OCI-LY3 (cell line): ENCODE results near the gene MPDU1.

Experiments used
- H2AFZ ChIP-seq: fragments of 200-600, 300-600 bp; shearing (Covaris generic); 2 replicates; pipeline ENCODE4 v1.6.0; 2014; ENCODE audit warnings: antibody characterized with exemption, low read depth, low read length
- H3K27ac ChIP-seq: fragments of 200-600, 300-600 bp; sonication (generic); 2 replicates; pipeline ENCODE4 v1.5.1; 2014; ENCODE audit warnings: mild to moderate bottlenecking, low read length, moderate library complexity, mixed read lengths
- H3K27me3 ChIP-seq: fragments of 200-600, 300-600 bp; sonication (generic); 2 replicates; pipeline ENCODE4 v1.6.1; 2014; ENCODE audit warnings: low read depth, low read length, mixed read lengths
- H3K36me3 ChIP-seq: fragments of 200-600, 300-600 bp; sonication (generic); replicated peaks from 2 replicates; pipeline ENCODE3; 2014; ENCODE audit warnings: low read depth, low read length, mixed read lengths
- H3K4me1 ChIP-seq: fragments of 300-600, 200-600 bp; sonication (generic); 2 replicates; pipeline ENCODE4 v1.6.1; 2014; ENCODE audit warnings: low read length, mixed read lengths
- H3K4me2 ChIP-seq: fragments of 200-600, 300-600 bp; sonication (generic); 2 replicates; pipeline ENCODE4 v1.6.1; 2014; ENCODE audit warnings: low read length, mixed read lengths
- H3K4me3 ChIP-seq: fragments of 300-600, 200-600 bp; sonication (generic); 2 replicates; pipeline ENCODE4 v1.5.1; 2014; ENCODE audit warnings: antibody characterized with exemption, mild to moderate bottlenecking, low read length, moderate library complexity
- H3K79me2 ChIP-seq: fragments of 300-600, 200-600 bp; shearing (Covaris generic); 2 replicates; pipeline ENCODE4 v1.6.1; 2014; ENCODE audit warnings: mild to moderate bottlenecking, low read length, mixed read lengths
- H3K9ac ChIP-seq: fragments of 300-600, 200-600 bp; shearing (Covaris generic); 2 replicates; pipeline ENCODE4 v1.6.0; 2014; ENCODE audit warnings: mild to moderate bottlenecking, low read length, moderate library complexity
- H3K9me3 ChIP-seq: fragments of 200-600, 300-600 bp; shearing (Covaris generic); 2 replicates; pipeline ENCODE4 v1.6.1; 2014; ENCODE audit warnings: low read length, mixed read lengths; ENCODE audit not compliant: insufficient read depth
- H4K20me1 ChIP-seq: fragments of 200-600, 300-600 bp; sonication (generic); 2 replicates; pipeline ENCODE4 v1.6.1; 2016; ENCODE audit warnings: low read length, mixed read lengths; ENCODE audit not compliant: insufficient read depth
- CTCF ChIP-seq: fragments of 200-600, 300-600 bp; sonication (generic); IDR thresholded peaks from 2 replicates; pipeline ENCODE4 v1.5.1; 2014; ENCODE audit warnings: antibody characterized with exemption, low read length, low read depth
- EZH2phosphoT487 ChIP-seq: fragments of 200-600 bp; shearing (Covaris generic); IDR thresholded peaks from 2 replicates; pipeline ENCODE4 v1.6.1; 2018; ENCODE audit warnings: antibody characterized with exemption, mixed run types, low read depth

MPDU1 gene

GRCh38 chr17:7570351-7570750, 13.3 kb upstream of the MPDU1 start:
- H2AFZ ChIP-seq: no peak overlapping the region
- H3K4me1 ChIP-seq: peaks cover 19% of the 10 kb centered on the region
- no peaks in the 10 kb centered on the region for H3K9me3 ChIP-seq
- H3K4me2 ChIP-seq: no peak overlapping the region
- H3K79me2 ChIP-seq: peaks cover 45% of the 10 kb centered on the region
- no peak overlapping the region for H3K9ac ChIP-seq
- no peak overlapping the region for H3K4me3 ChIP-seq
- no peak for TF ChIP-seq CTCF
- TF ChIP-seq EZH2phosphoT487: no peak
- H3K27me3 ChIP-seq: no peaks in the 10 kb centered on the region
- H3K27ac ChIP-seq: no peak overlapping the region
- H4K20me1 ChIP-seq: peaks cover 17% of the 10 kb centered on the region
- H3K36me3 ChIP-seq: peaks cover 37% of the 10 kb centered on the region

- H3K4me1 ChIP-seq: peaks cover 38% of the 10 kb centered on the region
- H3K9me3 ChIP-seq: no peaks in the 10 kb centered on the region
- peaks cover 60% of the 10 kb centered on the region for H3K79me2 ChIP-seq
- H3K4me2 ChIP-seq: peak overlapping the region; percentile 91
- no peak overlapping the region; the same call in 1 of the 2 replicates for H2AFZ ChIP-seq
- no peaks in the 10 kb centered on the region for H3K27me3 ChIP-seq
- H3K9ac ChIP-seq: peak overlapping the region; percentile 87
- TF ChIP-seq EZH2phosphoT487: no peak
- no peak for TF ChIP-seq CTCF
- peak overlapping the region; percentile 96 for H3K4me3 ChIP-seq
- peaks cover 50% of the 10 kb centered on the region for H3K36me3 ChIP-seq
- H3K27ac ChIP-seq: peak overlapping the region; percentile 69
- peaks cover 36% of the 10 kb centered on the region for H4K20me1 ChIP-seq
Observed at GRCh38 chr17:7572338-7572587, 11.4 kb upstream of the MPDU1 start.

GRCh38 chr17:7572588-7573323, 10.9 kb upstream of the MPDU1 start:
- peak overlapping the region; percentile 95 for H3K27ac ChIP-seq
- peak overlapping the region; percentile 97 for H3K4me3 ChIP-seq
- no peaks in the 10 kb centered on the region for H3K9me3 ChIP-seq
- TF ChIP-seq EZH2phosphoT487 (no peak), CTCF (no peak)
- H3K9ac ChIP-seq: peak overlapping the region; percentile 100
- H2AFZ ChIP-seq: no peak overlapping the region
- H4K20me1 ChIP-seq: peaks cover 41% of the 10 kb centered on the region
- H3K36me3 ChIP-seq: peaks cover 55% of the 10 kb centered on the region
- H3K4me2 ChIP-seq: peak overlapping the region; percentile 75
- H3K4me1 ChIP-seq: peaks cover 43% of the 10 kb centered on the region
- no peaks in the 10 kb centered on the region for H3K27me3 ChIP-seq
- H3K79me2 ChIP-seq: peaks cover 64% of the 10 kb centered on the region

GRCh38 chr17:7573324-7574080, 10.2 kb upstream of the MPDU1 start:
- TF ChIP-seq CTCF: no peak
- no peak for TF ChIP-seq EZH2phosphoT487
- Histone ChIP-seq H2AFZ (no peak overlapping the region), H3K27ac (peak overlapping the region; percentile 95), H3K36me3 (peaks cover 59% of the 10 kb centered on the region), H3K9me3 (no peaks in the 10 kb centered on the region), H3K4me3 (peak overlapping the region; percentile 97), H4K20me1 (peaks cover 45% of the 10 kb centered on the region), H3K79me2 (peaks cover 64% of the 10 kb centered on the region), H3K4me1 (peaks cover 49% of the 10 kb centered on the region), H3K4me2 (peak overlapping the region; percentile 75), H3K27me3 (no peaks in the 10 kb centered on the region), H3K9ac (peak overlapping the region; percentile 100)
